K562 (cell line): ENCODE measurements around the gene CAMK2D.

Source experiments
- ATF2 ChIP-seq: sonication (generic); formaldehyde crosslinking; IDR thresholded peaks from 2 replicates; pipeline ENCODE4 v1.8.1; 2022; ENCODE audit warnings: missing genetic modification reagents
- ATF3 ChIP-seq, 2 experiments: fragments of 450-650 bp in 1 of 2; sonication (generic) in 1 of 2; formaldehyde crosslinking in 1 of 2; IDR thresholded peaks in 1 of 2; conservative IDR thresholded peaks in 1 of 2; 2 replicates each; pipeline versions ENCODE4 v1.6.1 to v1.8.1; 2016 to 2023; ENCODE audit warnings: mild to moderate bottlenecking in 2 of 2, moderate library complexity in 2 of 2, inconsistent platforms in 1 of 2, missing genetic modification reagents in 1 of 2
- CHD1 ChIP-seq: fragments of 200-600 bp; sonication (generic); IDR thresholded peaks from one replicate; pipeline ENCODE4 v1.6.1; 2012; ENCODE audit warnings: mild to moderate bottlenecking, moderate library complexity, low read length, inconsistent platforms
- ELF4 ChIP-seq: fragments of 450-650 bp; formaldehyde crosslinking; IDR thresholded peaks from 2 replicates; pipeline ENCODE4 v1.4.0; 2022; ENCODE audit warnings: missing genetic modification characterization
- SOX6 ChIP-seq: fragments of 450-650 bp; IDR thresholded peaks from 2 replicates; pipeline ENCODE4 v1.6.1; 2014; ENCODE audit warnings: mild to moderate bottlenecking
- SP2 ChIP-seq: IDR thresholded peaks from 2 replicates; pipeline ENCODE4 v1.6.1; 2011; ENCODE audit warnings: mild to moderate bottlenecking, low read depth, low read length, moderate library complexity; ENCODE audit not compliant: poor library complexity, severe bottlenecking; ENCODE audit errors: extremely low read depth

GRCh38 chr4:113687067-113687718 lies 74.3 kb downstream of the CAMK2D start:
- TF ChIP-seq ELF4 (CRISPR knock-in tag): no peak
- no peak for TF ChIP-seq CHD1
- no peak for TF ChIP-seq ATF2 (CRISPR knock-in tag)
- TF ChIP-seq ATF3 (IDR thresholded peaks at IDR 0.05): no peak
- TF ChIP-seq ATF3 (CRISPR knock-in tag; conservative IDR thresholded peaks at IDR 0.05): no peak
- no peak for TF ChIP-seq SP2
- no peak for TF ChIP-seq SOX6
